Uterus (tissue), 2 donors: ENCODE data around the gene TEX13B.

Source experiments
- CTCF ChIP-seq, 4 experiments: fragments of 200-600 bp in 2 of 4; fragments of 450-650 bp in 2 of 4; sonication (generic) in 2 of 4; IDR thresholded peaks; one replicate each; pipeline ENCODE4 v1.5.1; 2016 to 2019; ENCODE audit warnings: antibody characterized with exemption in 4 of 4, mild to moderate bottlenecking in 2 of 4, moderate library complexity in 1 of 4
- POLR2A ChIP-seq, 2 donors: fragments of 450-650 bp; IDR thresholded peaks; one replicate each; pipeline ENCODE4 v1.6.1; 2016; ENCODE audit warnings: antibody characterized with exemption in 2 of 2, mild to moderate bottlenecking in 1 of 2, moderate library complexity in 1 of 2

GRCh38 chrX:108020631-108021030 lies 38.5 kb upstream of the TEX13B start:
- TF ChIP-seq CTCF (IDR thresholded peaks at IDR 0.05): peak in 2 of 4 experiments; percentile 35 to 36
- no peak for TF ChIP-seq POLR2A (IDR thresholded peaks at IDR 0.05)
